Neutrophil (primary cell): ENCODE results near the gene LRRC55.

Experiments used
- H3K27ac ChIP-seq: fragments of 200-600 bp; sonication (generic); 2 replicates; pipeline ENCODE4 v1.5.1; 2016; ENCODE audit warnings: mild to moderate bottlenecking, moderate library complexity
- H3K27me3 ChIP-seq: fragments of 200-600 bp; sonication (generic); 2 replicates; pipeline ENCODE4 v1.6.0; 2016; ENCODE audit warnings: mild to moderate bottlenecking
- H3K36me3 ChIP-seq: fragments of 200-600 bp; sonication (generic); 2 replicates; pipeline ENCODE4 v1.5.1; 2017
- H3K4me1 ChIP-seq, 2 experiments: fragments of 200-600 bp in 1 of 2; sonication (generic) in 1 of 2; 1 replicate in 1 of 2; 2 replicates in 1 of 2; pipeline versions ENCODE4 v1.5.1 to v1.6.1; 2013 to 2016; ENCODE audit warnings: low read depth in 1 of 2, low read length in 1 of 2, mild to moderate bottlenecking in 1 of 2, moderate library complexity in 1 of 2; ENCODE audit not compliant: control insufficient read depth in 1 of 2, insufficient read depth in 1 of 2
- H3K4me3 ChIP-seq, 2 experiments: fragments of 200-600 bp in 1 of 2; sonication (generic) in 1 of 2; 1 replicate in 1 of 2; 2 replicates in 1 of 2; pipeline ENCODE4 v1.5.1; 2013 to 2016; ENCODE audit warnings: low read depth in 1 of 2, low read length in 1 of 2, mild to moderate bottlenecking in 1 of 2, moderate library complexity in 1 of 2
- H3K9me3 ChIP-seq: fragments of 200-600 bp; sonication (generic); 2 replicates; pipeline ENCODE4 v1.5.1; 2016
- TF ChIP-seq, protein P1 (sequence below): fragments of 200-600 bp; sonication (generic); IDR thresholded peaks from 2 replicates; pipeline ENCODE4 v1.5.1; 2016; ENCODE audit warnings: antibody characterized with exemption

The LRRC55 gene

DNA sequence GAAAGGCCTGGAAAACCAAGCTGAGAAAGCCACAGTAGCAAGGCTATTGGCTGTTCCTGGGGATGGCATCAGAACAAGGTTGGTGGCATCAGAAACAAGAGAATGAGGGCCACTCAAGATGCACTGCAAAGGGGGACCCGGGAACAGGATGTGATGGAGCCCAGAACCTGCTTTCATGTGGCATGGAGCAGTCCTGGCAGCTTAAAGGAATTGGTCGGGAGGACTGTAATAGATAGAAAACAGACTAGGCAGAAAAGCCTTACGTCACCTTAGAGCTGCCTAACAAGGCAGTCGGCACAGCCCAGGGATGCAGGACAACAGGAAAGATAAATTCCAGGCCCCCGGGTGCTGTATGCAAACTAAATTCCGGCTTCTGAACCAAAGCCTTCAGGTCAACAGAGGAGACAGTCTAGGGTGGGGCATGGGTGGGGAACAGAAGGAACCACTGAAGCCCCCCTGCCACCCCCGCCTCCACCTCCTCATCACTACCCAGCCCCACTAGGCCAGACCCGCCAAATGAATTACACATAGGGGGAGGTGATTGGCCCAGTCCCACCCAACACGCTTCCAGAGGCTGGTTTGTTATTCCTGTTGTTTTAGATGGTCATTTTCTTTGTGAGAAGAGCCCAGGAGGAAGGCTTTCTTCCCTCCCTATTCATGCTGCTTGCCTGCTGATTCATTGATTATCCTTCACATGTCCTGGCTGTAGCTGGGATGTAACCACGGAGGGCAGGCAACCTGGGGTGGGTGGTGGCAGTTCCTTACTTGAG lies 25.7 kb upstream of the LRRC55 start:
- Histone ChIP-seq H3K27ac (no peak overlapping the region), H3K36me3 (no peaks in the 10 kb centered on the region), H3K4me1 (no peaks in the 10 kb centered on the region), H3K27me3 (peaks cover 32% of the 10 kb centered on the region), H3K9me3 (no peaks in the 10 kb centered on the region), H3K4me3 (no peak overlapping the region)
- TF ChIP-seq, protein P1, sequence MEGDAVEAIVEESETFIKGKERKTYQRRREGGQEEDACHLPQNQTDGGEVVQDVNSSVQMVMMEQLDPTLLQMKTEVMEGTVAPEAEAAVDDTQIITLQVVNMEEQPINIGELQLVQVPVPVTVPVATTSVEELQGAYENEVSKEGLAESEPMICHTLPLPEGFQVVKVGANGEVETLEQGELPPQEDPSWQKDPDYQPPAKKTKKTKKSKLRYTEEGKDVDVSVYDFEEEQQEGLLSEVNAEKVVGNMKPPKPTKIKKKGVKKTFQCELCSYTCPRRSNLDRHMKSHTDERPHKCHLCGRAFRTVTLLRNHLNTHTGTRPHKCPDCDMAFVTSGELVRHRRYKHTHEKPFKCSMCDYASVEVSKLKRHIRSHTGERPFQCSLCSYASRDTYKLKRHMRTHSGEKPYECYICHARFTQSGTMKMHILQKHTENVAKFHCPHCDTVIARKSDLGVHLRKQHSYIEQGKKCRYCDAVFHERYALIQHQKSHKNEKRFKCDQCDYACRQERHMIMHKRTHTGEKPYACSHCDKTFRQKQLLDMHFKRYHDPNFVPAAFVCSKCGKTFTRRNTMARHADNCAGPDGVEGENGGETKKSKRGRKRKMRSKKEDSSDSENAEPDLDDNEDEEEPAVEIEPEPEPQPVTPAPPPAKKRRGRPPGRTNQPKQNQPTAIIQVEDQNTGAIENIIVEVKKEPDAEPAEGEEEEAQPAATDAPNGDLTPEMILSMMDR: no peak

DNA sequence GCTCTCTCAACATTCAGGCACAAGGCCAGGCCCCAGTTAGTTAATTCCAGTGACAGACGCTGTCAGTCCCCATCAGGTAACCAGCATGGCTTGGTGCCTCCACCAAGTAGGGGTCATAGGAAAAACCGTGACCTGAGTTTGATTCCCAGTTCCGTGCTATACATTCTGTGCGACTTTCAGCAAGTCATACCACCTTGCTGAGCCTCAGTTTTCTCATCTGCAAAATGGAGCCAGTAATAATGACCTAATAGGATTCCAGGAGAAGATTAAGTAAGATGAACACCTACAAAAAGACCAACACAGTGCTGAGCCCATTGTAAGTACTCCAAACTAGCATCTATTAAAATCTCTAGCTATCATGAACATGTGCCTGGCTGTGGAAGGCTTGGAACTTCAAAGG lies 24.8 kb upstream of the LRRC55 start:
- Histone ChIP-seq H3K9me3 (no peaks in the 10 kb centered on the region), H3K36me3 (no peaks in the 10 kb centered on the region), H3K4me1 (no peaks in the 10 kb centered on the region), H3K4me3 (no peak overlapping the region), H3K27ac (no peak overlapping the region), H3K27me3 (peaks cover 39% of the 10 kb centered on the region)
- TF ChIP-seq, protein P1: no peak

DNA sequence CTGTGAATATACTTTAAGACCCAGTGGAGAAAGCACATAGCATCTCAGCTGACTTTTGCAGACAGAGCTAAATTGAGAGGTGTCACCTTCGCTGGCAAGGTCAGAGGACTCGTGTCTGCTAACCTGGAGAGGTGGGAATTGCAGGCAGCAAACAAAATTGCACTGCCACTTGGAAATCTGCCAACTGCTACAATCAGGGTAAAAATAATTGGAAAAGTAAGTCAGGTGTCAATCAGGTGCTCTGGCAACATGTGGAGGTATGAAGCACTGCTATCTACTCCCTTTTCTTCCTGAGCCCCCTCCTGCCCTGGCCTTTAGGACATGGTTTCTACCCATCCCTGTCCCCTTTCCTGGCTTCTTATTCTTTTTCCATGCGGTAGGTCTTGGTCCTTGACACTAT lies 24.1 kb upstream of the LRRC55 start:
- TF ChIP-seq, protein P1: no peak
- Histone ChIP-seq H3K9me3 (no peaks in the 10 kb centered on the region), H3K27ac (no peak overlapping the region)

DNA sequence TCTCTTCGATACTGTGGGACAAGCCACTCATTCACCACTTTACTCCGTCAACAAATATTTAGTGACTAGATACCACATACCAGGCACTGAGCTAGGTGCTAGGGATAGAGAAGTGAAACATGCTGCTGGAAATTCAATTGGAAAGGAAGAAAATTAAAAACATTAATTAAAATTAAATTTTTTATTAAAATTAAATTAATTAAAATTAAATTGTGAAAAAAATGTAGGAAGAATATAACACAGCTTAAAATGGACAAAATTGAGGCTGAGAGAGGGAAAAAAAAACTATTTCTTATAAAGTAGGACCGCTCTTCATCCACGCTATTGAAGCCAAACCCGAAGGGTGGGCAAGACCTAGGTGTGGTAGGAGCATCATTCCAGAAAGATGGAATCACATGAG lies 23.6 kb upstream of the LRRC55 start:
- no peaks in the 10 kb centered on the region for H3K36me3 ChIP-seq
- H3K4me3 ChIP-seq: no peak overlapping the region
- TF ChIP-seq, protein P1: no peak
- no peak overlapping the region for H3K27ac ChIP-seq
- H3K27me3 ChIP-seq: peaks cover 42% of the 10 kb centered on the region
- no peaks in the 10 kb centered on the region for H3K9me3 ChIP-seq
- H3K4me1 ChIP-seq: no peaks in the 10 kb centered on the region

More for the DNA sequence above, 24.1 kb upstream of the LRRC55 start:
- Histone ChIP-seq H3K27me3 (peaks cover 40% of the 10 kb centered on the region), H3K4me3 (no peak overlapping the region), H3K4me1 (no peaks in the 10 kb centered on the region), H3K36me3 (no peaks in the 10 kb centered on the region)

DNA sequence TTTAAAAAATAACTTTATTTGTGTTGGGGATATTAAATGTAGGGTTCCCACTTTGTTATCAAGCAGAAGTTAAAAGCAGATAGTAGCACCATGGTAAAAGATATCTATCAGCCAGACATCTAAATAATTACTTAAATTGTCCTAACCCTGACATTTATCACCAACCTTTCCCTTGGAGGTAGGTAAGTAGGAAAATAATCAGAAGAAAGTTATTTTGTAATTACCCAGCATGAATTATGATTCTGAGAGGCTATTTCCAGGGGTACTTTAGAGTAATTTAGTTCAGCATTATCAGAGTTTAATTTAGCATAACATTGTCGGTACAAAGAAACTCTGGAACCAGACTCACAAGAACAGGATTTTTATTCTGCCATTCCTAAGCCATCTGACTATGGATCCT lies 23.2 kb upstream of the LRRC55 start:
- H3K27me3 ChIP-seq: peaks cover 46% of the 10 kb centered on the region
- H3K36me3 ChIP-seq: no peaks in the 10 kb centered on the region
- no peak overlapping the region for H3K4me3 ChIP-seq
- H3K4me1 ChIP-seq: no peaks in the 10 kb centered on the region
- TF ChIP-seq, protein P1: no peak
- no peak overlapping the region for H3K27ac ChIP-seq
- H3K9me3 ChIP-seq: no peaks in the 10 kb centered on the region
